Astrocyte of the cerebellum (primary cell): ENCODE measurements around the gene KLF15.

Experiments
- DNase-seq: peaks from one replicate; pipeline ENCODE4 v3.0.0-alpha.2; 2011; ENCODE audit warnings: low read depth
- H3K4me3 ChIP-seq: 2 replicates; pipeline ENCODE4 v1.5.1; 2011; ENCODE audit warnings: mild to moderate bottlenecking, low read depth, low read length, moderate library complexity
- in situ Hi-C: cut with HindIII; loops from 2 replicates; pipeline ENCODE4 v1.10.0; 2017; ENCODE audit warnings: low sequenced_read_pairs
- TF ChIP-seq, protein P1 (sequence below): IDR thresholded peaks from 2 replicates; pipeline ENCODE4 v1.5.1; 2012; ENCODE audit warnings: low read length, low read depth, moderate library complexity, mild to moderate bottlenecking; ENCODE audit errors: missing control alignments

Gene KLF15

DNA sequence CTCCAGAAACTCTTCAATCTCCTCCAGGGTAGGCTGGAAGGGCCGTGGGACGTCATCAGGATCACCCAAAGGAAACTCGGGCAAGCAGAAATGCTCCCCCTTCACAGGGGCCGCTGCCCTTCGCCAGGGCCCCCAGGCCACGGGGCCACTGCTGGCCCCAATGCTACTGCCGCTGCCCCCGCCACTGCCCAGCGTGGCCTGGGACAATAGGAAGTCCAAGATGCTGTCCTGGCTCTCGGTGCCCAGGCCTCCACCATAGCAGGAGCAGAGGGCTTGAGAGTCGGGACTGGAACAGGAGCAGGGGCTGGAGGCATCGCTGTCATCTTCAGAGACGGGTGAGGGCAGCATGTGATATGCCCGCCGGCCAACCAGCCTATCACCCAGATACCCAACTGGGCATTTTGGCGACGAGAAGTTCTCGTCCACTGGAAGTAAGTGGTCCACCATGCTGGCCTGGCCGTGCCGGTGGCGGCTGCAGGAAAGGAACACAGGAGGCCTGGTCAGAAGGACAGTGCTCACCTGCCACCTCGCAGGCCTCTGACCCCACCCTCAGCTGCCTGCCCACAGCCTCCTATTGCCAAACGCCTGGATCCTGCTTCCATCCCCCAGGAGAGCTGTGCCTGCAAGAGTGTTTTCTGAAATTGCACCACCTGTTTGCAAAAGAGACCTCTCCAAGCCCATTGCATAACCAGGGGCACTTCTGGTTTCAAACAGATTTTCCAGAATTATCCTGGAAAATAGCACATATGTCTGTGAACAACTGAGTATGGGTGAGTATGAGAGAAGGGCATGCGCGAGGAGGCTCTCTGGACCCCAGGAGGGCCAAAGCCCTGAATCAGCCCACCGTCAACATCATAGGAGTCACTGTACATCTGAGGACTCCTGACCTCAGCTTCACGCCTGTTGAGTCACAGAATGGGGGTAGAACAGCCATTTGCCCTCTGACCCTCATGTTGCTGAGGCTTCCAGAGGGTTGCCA is 4.4 kb downstream of the KLF15 start:
- in situ Hi-C loops: no loop called here
- TF ChIP-seq, protein P1, sequence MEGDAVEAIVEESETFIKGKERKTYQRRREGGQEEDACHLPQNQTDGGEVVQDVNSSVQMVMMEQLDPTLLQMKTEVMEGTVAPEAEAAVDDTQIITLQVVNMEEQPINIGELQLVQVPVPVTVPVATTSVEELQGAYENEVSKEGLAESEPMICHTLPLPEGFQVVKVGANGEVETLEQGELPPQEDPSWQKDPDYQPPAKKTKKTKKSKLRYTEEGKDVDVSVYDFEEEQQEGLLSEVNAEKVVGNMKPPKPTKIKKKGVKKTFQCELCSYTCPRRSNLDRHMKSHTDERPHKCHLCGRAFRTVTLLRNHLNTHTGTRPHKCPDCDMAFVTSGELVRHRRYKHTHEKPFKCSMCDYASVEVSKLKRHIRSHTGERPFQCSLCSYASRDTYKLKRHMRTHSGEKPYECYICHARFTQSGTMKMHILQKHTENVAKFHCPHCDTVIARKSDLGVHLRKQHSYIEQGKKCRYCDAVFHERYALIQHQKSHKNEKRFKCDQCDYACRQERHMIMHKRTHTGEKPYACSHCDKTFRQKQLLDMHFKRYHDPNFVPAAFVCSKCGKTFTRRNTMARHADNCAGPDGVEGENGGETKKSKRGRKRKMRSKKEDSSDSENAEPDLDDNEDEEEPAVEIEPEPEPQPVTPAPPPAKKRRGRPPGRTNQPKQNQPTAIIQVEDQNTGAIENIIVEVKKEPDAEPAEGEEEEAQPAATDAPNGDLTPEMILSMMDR: no peak
- DNase-seq: no peak
- H3K4me3 ChIP-seq: no peak overlapping the region

DNA sequence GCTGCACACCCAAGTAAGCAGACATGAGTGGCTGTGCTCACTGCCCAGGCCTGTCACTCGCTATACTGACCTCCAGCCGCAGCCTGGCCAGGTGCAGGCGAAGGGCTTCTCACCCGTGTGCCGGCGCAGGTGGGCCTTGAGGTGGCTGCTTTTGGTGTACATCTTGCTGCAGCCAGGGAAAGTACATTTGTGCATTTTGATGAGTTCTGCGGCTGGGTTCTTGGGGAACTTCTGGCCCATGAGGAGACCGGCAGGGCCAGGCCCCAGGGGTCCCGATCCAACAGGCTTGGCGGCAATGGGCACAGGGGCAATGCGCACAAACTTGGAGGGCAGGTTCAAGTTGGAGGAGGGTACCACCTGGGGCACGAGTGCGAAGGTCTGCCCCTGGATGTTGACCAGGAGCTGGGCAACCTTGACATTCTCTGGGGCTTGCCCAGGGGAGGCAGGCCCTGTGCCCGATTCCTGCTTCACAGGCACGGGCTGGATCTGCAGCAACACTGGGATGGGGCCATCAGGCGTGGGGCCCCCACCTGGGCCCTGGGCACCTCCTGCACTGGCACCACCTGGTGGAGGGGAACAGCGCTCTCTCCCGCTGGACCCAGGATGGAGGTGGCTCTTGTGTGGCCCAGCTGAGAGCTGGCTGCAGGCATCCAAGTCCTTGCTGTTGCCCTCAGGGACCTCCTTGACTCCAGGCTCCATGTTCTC is 5.3 kb downstream of the KLF15 start:
- in situ Hi-C loops: no loop called here
- no peak overlapping the region for H3K4me3 ChIP-seq
- no peak for DNase-seq
- TF ChIP-seq, protein P1: no peak

DNA sequence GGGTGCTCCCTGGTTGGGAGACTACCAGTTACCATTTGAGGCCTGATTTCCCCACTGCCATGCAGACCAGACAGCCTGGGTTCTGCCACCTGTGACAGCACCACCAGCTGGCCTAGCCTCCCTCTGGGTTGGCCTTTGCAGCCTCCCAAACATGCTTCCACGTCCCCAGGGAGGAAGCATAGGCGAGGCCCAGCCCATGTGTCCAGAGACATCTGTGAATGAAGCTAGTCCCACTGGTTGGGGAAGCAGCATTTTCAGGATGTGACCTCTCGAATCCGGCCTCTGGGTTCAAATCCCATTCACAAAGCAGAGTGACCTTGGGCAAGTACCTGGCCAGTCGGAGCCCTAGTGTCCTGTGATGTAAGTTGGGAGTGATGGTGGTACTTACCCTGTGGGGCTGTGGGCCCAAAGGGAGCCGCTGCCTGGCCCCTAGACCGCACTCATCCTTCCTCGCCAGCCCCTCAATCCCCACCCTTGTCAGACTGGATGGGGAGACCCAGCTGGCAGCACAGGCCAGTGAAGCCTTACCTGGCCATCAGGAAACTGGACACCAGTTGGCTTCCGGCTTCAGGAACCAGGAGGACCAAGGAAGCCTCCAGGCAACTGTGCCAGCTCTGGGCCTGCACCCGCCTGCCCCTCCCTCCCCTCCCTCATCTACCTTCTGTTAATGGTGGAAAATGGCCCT is 6.0 kb downstream of the KLF15 start:
- no peak for DNase-seq
- no peak overlapping the region for H3K4me3 ChIP-seq
- in situ Hi-C loops: no loop called here
- TF ChIP-seq, protein P1: no peak

DNA sequence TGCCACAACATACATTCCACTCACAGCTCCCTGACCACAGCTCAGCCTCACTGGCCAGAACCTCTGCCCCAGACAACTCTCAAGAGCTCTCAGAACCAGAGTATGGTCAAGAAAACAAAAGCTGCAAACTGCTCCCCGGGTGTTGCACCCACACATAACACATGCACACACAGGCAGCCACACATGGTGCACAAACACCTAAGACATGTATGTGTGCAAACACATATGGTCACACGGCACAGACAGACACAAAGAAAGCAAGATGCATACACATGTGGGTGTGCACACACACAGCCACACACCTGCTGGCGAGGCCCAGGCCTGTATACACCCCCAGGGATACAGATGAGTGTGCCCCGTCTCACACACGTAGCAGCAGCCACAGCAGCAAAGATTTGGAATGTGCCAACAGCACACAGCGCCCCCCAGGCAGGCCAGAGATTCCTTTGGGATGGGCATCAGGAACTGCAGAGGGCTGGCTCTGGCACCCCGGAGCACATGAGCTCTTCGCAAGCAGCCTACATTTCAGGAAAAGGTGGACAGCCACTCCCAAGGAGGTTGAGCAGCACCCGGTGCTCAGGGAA is 6.6 kb downstream of the KLF15 start:
- H3K4me3 ChIP-seq: no peak overlapping the region
- DNase-seq: no peak
- in situ Hi-C loops: no loop called here
- TF ChIP-seq, protein P1: no peak

DNA sequence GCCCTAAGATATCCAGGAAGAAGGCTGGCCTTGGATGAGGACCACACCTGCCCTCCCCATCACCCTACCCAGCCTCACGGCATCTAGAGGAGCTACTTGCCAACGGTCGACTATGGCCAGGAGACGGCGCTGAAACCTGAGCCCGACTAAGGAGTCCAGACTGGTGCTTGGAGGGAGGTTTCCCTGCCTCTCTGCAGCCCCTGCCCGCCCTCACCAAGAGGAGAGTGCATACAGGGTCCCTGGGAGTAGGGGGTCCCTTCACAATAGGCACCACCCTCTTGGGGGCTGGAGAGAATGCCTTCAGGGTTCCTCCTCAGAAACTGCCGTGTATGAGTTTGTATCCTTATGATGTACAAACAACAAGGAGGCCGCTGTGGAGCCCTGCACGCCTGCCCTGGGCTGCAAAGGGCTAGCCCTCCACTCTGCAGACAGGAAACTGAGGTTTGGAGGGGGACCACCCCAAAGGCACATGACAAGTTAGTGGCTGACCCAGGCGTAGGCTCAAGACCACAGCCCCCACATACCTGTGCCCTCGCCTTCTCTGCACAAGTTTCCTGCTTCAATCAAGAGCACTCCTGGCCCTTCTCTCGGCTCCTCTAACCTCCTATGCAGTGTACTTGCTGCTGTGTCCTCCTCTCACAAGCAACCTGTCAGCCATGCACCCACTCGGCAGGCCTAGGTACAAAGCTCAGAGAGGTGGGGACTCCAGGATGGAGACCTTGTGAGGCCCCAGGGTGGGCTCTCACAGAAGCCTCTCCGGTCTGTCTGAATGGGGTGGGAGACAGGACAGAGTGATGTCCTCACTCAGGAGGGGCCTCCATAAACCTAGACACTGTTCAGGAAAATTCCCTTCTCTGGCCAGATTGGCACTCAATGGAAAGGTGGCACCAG is 7.4 kb downstream of the KLF15 start:
- DNase-seq: no peak
- TF ChIP-seq, protein P1: peak; percentile 7
- in situ Hi-C loops: no loop called here
- H3K4me3 ChIP-seq: no peak overlapping the region
